ENCODE data around the gene HDGF. TPM values are rescaled to one million over a fixed set of nuclear protein-coding genes. Genes with fewer than 3 reads are reported as not detected.

The HDGF gene
- total RNA-seq, 2 donors from 2014 or later = 93.5 to 118 TPM

DNA sequence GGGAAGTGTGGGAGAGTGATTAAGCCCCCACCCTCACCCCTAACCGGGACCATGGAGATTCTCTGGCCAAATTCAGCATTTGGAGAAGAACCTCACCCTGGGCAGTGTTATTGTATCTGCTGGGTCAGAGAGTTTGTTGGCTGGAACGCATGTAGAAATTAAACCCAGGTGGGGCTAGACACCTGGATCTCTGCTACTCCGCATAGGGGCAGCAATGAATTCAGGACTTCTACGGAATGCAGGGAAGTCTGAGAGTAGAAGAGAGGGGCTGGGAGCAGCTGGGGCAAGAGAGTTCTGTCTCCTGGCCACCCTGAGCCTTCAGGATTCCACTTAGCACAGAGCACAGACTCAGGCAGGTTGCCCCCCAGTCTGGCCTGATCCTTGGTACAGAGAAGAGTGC is 42.4 kb downstream of the HDGF start:
- DNase-seq (ENCODE audit: low spot score) = no peak
- ATAC-seq (ENCODE audit: insufficient number of reproducible peaks, low FRiP score, low read depth) = no peak
- peaks cover 28 to 41% of the 10 kb centered on the region in 2 donors for H3K4me1 ChIP-seq (ENCODE audit: control insufficient read depth in 1 of 2, low read depth in 2 of 2)

DNA sequence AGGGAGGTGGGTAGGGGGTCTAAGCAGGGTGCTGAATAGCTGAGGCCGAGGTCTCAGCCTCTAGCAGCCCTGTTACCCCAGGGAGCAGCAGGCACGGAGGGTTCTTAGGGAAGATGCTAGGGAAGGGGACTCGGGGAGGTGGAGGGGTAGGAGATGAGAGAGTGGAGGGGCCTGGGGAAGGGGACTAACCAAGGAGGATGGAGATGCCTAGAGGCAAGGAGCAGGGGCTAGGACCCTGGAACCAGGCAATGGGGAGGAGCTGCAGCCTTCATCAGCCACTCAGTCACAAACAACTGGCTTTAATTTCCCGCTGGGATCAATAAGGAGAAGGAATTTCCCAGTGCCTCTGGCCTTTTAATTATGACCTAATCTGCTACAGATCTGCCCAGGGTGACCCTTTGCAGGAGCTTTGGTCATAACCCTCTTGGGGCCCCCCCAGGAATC is 43.2 kb downstream of the HDGF start:
- TF ChIP-seq, protein P1, sequence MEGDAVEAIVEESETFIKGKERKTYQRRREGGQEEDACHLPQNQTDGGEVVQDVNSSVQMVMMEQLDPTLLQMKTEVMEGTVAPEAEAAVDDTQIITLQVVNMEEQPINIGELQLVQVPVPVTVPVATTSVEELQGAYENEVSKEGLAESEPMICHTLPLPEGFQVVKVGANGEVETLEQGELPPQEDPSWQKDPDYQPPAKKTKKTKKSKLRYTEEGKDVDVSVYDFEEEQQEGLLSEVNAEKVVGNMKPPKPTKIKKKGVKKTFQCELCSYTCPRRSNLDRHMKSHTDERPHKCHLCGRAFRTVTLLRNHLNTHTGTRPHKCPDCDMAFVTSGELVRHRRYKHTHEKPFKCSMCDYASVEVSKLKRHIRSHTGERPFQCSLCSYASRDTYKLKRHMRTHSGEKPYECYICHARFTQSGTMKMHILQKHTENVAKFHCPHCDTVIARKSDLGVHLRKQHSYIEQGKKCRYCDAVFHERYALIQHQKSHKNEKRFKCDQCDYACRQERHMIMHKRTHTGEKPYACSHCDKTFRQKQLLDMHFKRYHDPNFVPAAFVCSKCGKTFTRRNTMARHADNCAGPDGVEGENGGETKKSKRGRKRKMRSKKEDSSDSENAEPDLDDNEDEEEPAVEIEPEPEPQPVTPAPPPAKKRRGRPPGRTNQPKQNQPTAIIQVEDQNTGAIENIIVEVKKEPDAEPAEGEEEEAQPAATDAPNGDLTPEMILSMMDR (IDR thresholded peaks at IDR 0.05) = no peak
- ATAC-seq (ENCODE audit: insufficient number of reproducible peaks, low FRiP score, low read depth) = no peak
- H3K4me1 ChIP-seq (ENCODE audit: control insufficient read depth in 1 of 2, low read depth in 2 of 2) = peaks cover 28 to 41% of the 10 kb centered on the region in 2 donors

More for the DNA sequence above, 42.4 kb downstream of the HDGF start:
- H3K4me3 ChIP-seq = no peak overlapping the region
- no peaks in the 10 kb centered on the region for H3K27me3 ChIP-seq (replicated peaks; ENCODE audit: insufficient read depth)
- TF ChIP-seq, protein P1 (IDR thresholded peaks at IDR 0.05) = no peak
- peak overlapping the region in 1 of 2 donors; percentile 43 for H3K27ac ChIP-seq
- H3K9me3 ChIP-seq = no peaks in the 10 kb centered on the region
- no peaks in the 10 kb centered on the region for H3K36me3 ChIP-seq

DNA sequence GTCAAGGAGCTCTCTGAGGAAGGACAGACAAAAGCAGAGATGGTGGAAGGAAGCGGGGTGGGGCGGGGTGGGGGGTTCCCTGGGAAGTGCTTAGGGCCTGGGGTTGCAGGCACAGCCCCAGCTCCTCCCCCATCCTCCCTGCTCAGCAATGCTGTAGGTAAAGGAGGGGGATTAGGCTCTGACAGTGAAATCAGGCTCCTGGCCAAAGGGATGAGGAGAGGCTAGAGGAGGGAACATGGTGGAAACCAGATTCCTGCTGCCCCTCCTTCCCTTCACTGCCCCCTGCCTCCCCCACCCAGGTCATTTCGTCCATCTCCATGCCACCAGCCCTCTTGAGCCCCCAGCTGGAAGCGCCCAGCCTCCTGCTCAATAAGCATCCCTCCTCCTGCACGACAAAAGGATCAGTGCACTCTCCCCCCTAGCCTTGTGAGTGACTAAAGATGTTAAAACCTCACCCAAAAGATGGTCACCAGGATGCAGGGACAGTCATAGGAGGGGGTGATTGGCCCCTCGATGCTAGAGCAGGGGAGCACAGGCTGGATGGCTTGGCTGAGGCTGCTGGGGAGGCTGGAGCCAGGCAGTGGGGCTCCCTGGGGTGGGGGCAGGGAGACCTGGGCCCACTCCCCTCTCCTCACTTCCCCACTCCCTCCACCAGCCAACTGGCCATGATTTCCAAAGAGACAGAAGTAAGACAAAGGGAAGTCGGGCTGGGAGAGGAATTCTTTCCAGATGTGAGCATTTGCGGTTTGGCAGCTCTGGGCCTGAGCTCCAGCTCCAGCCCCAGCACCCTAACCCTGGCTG is 43.9 kb downstream of the HDGF start:
- DNase-seq (ENCODE audit: low spot score) = no peak

More for the DNA sequence above, 43.2 kb downstream of the HDGF start:
- Histone ChIP-seq H3K27ac (no peak overlapping the region), H3K4me3 (no peak overlapping the region), H3K36me3 (no peaks in the 10 kb centered on the region), H3K27me3 (replicated peaks; ENCODE audit: insufficient read depth) (no peaks in the 10 kb centered on the region), H3K9me3 (no peaks in the 10 kb centered on the region)
- no peak for DNase-seq (ENCODE audit: low spot score)

DNA sequence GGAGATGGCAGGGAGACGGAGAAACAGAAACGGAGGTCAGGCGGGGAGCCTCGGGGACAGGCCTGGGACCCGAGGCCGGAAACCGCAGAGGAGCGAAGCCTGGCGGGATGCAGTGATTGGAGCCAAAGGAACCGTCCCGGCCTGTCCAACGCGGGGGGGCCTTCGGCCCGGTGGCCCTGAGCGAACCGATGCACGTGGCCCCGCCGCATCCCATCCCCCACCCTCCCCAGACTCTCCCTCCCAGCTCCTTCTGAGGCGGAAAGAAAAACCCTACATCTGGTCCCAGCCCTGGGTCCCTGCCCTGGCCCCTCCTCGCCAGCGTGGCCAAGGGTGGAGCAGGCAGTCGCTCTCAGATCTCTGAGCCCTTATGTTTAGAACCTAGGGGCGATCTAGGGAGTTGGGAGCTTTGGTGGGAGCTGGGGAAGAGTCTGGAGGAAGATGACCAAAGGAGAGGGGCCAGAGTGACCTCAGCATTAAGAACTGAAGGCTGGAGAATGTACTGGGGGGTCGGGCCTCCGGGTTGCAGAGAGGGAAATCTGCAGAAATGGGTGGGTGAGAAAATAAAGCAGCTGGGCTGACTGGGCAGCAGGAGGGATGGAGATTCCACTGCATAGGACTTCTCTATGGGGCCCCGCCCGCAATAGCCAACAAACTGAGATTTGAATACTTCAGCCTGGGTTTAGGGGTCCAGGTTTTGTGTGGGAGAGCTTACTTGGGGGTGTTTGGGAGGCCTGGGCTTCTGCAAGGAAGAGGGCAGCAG is 44.6 kb downstream of the HDGF start:
- no peak for ATAC-seq (ENCODE audit: insufficient number of reproducible peaks, low FRiP score, low read depth)

More for the DNA sequence above, 43.9 kb downstream of the HDGF start:
- H3K9me3 ChIP-seq = no peaks in the 10 kb centered on the region
- H3K36me3 ChIP-seq = no peaks in the 10 kb centered on the region
- no peaks in the 10 kb centered on the region for H3K27me3 ChIP-seq (replicated peaks; ENCODE audit: insufficient read depth)
- H3K4me3 ChIP-seq = no peak overlapping the region
- H3K4me1 ChIP-seq (ENCODE audit: control insufficient read depth in 1 of 2, low read depth in 2 of 2) = peaks cover 28 to 41% of the 10 kb centered on the region in 2 donors
- TF ChIP-seq, protein P1 (IDR thresholded peaks at IDR 0.05) = no peak
- H3K27ac ChIP-seq = peak overlapping the region in 1 of 2 donors; percentile 69
- no peak for ATAC-seq (ENCODE audit: insufficient number of reproducible peaks, low FRiP score, low read depth)

More for the DNA sequence above, 44.6 kb downstream of the HDGF start:
- no peaks in the 10 kb centered on the region for H3K36me3 ChIP-seq
- no peaks in the 10 kb centered on the region for H3K9me3 ChIP-seq
- peak overlapping the region; percentile 64 to 69 for H3K27ac ChIP-seq
- H3K27me3 ChIP-seq (replicated peaks; ENCODE audit: insufficient read depth) = no peaks in the 10 kb centered on the region
- no peak for DNase-seq (ENCODE audit: low spot score)
- H3K4me1 ChIP-seq (ENCODE audit: control insufficient read depth in 1 of 2, low read depth in 2 of 2) = peaks cover 28 to 41% of the 10 kb centered on the region in 2 donors
- H3K4me3 ChIP-seq = peak overlapping the region; percentile 74
- TF ChIP-seq, protein P1 (IDR thresholded peaks at IDR 0.05) = no peak
